ENCODE data around the gene SLC6A6. TPM values are rescaled to one million over a fixed set of nuclear protein-coding genes. Genes with fewer than 3 reads are reported as not detected.
A peak's percentile ranks its signal among the peaks of the same experiment; 100 is the strongest.

SLC6A6 gene
- total RNA-seq, 1 donor from 2014 or later: 24.2 TPM

DNA sequence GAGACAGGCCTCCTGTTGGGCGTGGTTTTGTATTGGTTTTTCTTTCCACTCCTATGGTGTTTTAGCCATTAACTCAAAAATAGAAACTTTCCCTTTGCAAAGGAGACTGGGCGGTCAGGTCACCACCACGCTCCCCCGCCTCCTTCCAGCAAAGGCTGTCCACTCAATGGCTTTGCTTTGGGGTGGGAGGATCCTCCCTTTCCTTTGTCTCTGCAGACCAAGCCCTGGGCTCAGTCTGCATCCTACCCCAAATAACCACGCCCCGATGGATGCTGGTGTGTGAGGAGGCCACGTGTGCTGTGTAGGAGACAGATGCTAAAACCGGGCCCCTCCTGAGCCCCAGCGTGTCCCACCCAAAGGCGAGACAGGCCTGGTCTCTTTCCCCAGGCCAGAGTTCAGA lies 69.3 kb downstream of the SLC6A6 start:
- Mint-ChIP-seq H3K27me3 (ENCODE audit: low read depth, unreplicated experiment) (peaks cover 3% of the 10 kb centered on the region), H3K4me3 (ENCODE audit: unreplicated experiment) (no peak overlapping the region), H3K27ac (ENCODE audit: unreplicated experiment) (no peak overlapping the region), H3K4me1 (ENCODE audit: low read depth, unreplicated experiment) (peaks cover 24% of the 10 kb centered on the region), H3K36me3 (ENCODE audit: low read depth, unreplicated experiment) (peaks cover 10% of the 10 kb centered on the region), H3K9me3 (ENCODE audit: unreplicated experiment) (peaks cover 2% of the 10 kb centered on the region)
- H2AFZ ChIP-seq (ENCODE audit: low read depth, low read length): no peak overlapping the region
- FAIRE-seq (no peak), DNase-seq (ENCODE audit: low read depth) (no peak)
- H3K4me3 ChIP-seq (ENCODE audit: insufficient read depth, low read depth, low read length): no peak overlapping the region
- H3K27me3 ChIP-seq (ENCODE audit: insufficient read depth, low read length): no peaks in the 10 kb centered on the region
- H3K27ac ChIP-seq (ENCODE audit: low read depth, low read length): peak overlapping the region; percentile 89
- H3K4me1 ChIP-seq (ENCODE audit: insufficient read depth, low read length): peaks cover 27% of the 10 kb centered on the region
- H4K20me1 ChIP-seq (ENCODE audit: insufficient read depth, low read length): peaks cover 5% of the 10 kb centered on the region
- H3K9me3 ChIP-seq (ENCODE audit: insufficient read depth, low read depth, low read length): no peaks in the 10 kb centered on the region
- TF ChIP-seq EZH2 (IDR thresholded peaks at IDR 0.05; ENCODE audit: insufficient read depth, low read length): no peak
- TF ChIP-seq, protein P1, sequence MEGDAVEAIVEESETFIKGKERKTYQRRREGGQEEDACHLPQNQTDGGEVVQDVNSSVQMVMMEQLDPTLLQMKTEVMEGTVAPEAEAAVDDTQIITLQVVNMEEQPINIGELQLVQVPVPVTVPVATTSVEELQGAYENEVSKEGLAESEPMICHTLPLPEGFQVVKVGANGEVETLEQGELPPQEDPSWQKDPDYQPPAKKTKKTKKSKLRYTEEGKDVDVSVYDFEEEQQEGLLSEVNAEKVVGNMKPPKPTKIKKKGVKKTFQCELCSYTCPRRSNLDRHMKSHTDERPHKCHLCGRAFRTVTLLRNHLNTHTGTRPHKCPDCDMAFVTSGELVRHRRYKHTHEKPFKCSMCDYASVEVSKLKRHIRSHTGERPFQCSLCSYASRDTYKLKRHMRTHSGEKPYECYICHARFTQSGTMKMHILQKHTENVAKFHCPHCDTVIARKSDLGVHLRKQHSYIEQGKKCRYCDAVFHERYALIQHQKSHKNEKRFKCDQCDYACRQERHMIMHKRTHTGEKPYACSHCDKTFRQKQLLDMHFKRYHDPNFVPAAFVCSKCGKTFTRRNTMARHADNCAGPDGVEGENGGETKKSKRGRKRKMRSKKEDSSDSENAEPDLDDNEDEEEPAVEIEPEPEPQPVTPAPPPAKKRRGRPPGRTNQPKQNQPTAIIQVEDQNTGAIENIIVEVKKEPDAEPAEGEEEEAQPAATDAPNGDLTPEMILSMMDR (IDR thresholded peaks at IDR 0.05; ENCODE audit: insufficient read depth, low read depth, low read length): no peak
- no peaks in the 10 kb centered on the region for H3K79me2 ChIP-seq (ENCODE audit: insufficient read depth, low read length)
- H3K9ac ChIP-seq (ENCODE audit: low read length): peak overlapping the region; percentile 75
- H3K36me3 ChIP-seq (ENCODE audit: insufficient read depth, low read length): peaks cover 3% of the 10 kb centered on the region
- H3K4me2 ChIP-seq (ENCODE audit: low read length): peak overlapping the region; percentile 76

DNA sequence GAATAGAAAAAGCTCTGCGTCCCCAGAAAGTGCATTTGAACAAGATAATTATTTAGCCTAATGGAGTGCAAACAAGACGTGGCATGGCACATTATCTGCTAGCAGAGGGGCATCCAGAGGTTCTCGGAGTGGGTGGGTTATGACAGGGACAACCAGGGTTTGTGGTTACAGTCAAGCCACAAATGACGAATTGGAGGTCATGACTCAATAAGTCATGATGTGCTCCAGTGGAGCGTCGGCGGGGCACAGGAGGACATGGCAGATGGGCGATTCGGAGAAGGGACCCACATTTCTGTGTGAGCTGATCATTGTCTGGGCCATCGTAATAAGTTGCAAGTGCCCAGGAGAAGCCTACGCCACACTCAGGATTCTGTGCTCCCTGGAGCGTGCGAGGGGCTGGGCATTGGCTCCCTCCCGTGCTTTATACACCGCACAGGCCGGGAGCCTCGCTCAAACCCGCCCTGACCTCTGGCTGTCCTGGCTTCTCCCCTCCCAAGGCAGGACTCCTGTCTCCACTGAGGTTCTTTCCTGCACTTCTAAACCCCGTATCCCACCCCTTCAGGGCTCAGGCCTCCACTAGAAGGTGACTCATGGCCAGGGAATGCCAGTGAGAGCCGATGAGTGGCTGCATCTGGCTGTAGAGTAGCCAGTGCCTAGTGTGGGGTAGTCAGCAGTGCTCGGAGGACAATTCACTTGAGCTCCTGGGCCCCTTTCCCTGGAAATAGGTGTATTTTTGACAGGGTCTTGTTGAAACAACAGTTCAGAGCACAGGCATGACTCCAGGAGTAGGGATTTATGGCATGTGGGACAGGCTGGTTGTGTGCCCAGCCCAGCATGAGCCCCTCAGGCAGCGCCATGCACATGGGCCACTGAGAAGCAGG lies 70.3 kb downstream of the SLC6A6 start:
- Histone ChIP-seq H3K9me3 (ENCODE audit: insufficient read depth, low read depth, low read length) (no peaks in the 10 kb centered on the region), H3K4me2 (ENCODE audit: low read length) (peak overlapping the region; percentile 76), H3K27ac (ENCODE audit: low read depth, low read length) (peak overlapping the region; percentile 89), H3K4me1 (ENCODE audit: insufficient read depth, low read length) (peaks cover 27% of the 10 kb centered on the region), H3K9ac (ENCODE audit: low read length) (peak overlapping the region; percentile 75), H4K20me1 (ENCODE audit: insufficient read depth, low read length) (peaks cover 3% of the 10 kb centered on the region), H3K79me2 (ENCODE audit: insufficient read depth, low read length) (no peaks in the 10 kb centered on the region), H3K4me3 (ENCODE audit: insufficient read depth, low read depth, low read length) (peak overlapping the region; percentile 12), H3K36me3 (ENCODE audit: insufficient read depth, low read length) (peaks cover 3% of the 10 kb centered on the region), H2AFZ (ENCODE audit: low read depth, low read length) (no peak overlapping the region), H3K27me3 (ENCODE audit: insufficient read depth, low read length) (no peaks in the 10 kb centered on the region)
- Mint-ChIP-seq H3K36me3 (ENCODE audit: low read depth, unreplicated experiment) (peaks cover 15% of the 10 kb centered on the region), H3K27ac (ENCODE audit: unreplicated experiment) (peak overlapping the region; percentile 82), H3K4me1 (ENCODE audit: low read depth, unreplicated experiment) (peaks cover 24% of the 10 kb centered on the region), H3K4me3 (ENCODE audit: unreplicated experiment) (peak overlapping the region; percentile 68), H3K27me3 (ENCODE audit: low read depth, unreplicated experiment) (peaks cover 3% of the 10 kb centered on the region), H3K9me3 (ENCODE audit: unreplicated experiment) (peaks cover 4% of the 10 kb centered on the region)
- FAIRE-seq (peak; percentile 54), DNase-seq (ENCODE audit: low read depth) (peak; percentile 93)
- TF ChIP-seq, protein P1 (IDR thresholded peaks at IDR 0.05; ENCODE audit: insufficient read depth, low read depth, low read length): no peak
- no peak for TF ChIP-seq EZH2 (IDR thresholded peaks at IDR 0.05; ENCODE audit: insufficient read depth, low read length)

All from astrocyte (in vitro differentiated cells and primary cell).